Cardiac muscle cell (in vitro differentiated cells and primary cell): Measurements from ENCODE around the gene SAMSN1. TPM values are rescaled to one million over a fixed set of nuclear protein-coding genes. Genes with fewer than 3 reads are reported as not detected.

Experiments
- DNase-seq, 2 donors: peaks; one replicate each; pipeline versions ENCODE4 v3.0.0 to v3.0.0-alpha.2; 2010 to 2017; ENCODE audit warnings: low read depth in 1 of 2, low spot score in 1 of 2
- H3K27ac ChIP-seq: fragments of 200-600 bp; sonication (generic); 2 replicates; pipeline ENCODE4 v1.5.1; 2016
- H3K27me3 ChIP-seq: fragments of 200-600 bp; sonication (generic); 2 replicates; pipeline ENCODE4 v1.6.0; 2016; ENCODE audit warnings: control low read depth
- H3K36me3 ChIP-seq: fragments of 200-600 bp; sonication (generic); 2 replicates; pipeline ENCODE4 v1.5.1; 2016; ENCODE audit warnings: control low read depth
- H3K4me1 ChIP-seq: fragments of 200-600 bp; sonication (generic); 2 replicates; pipeline ENCODE4 v1.8.1; 2017; ENCODE audit warnings: low read depth, mild to moderate bottlenecking, mixed run types
- H3K4me3 ChIP-seq: fragments of 200-600 bp; sonication (generic); 2 replicates; pipeline ENCODE4 v1.5.1; 2016; ENCODE audit warnings: mild to moderate bottlenecking
- H3K9me3 ChIP-seq: fragments of 200-600 bp; sonication (generic); 2 replicates; pipeline ENCODE4 v1.5.1; 2017; ENCODE audit warnings: low read depth, mild to moderate bottlenecking, control low read depth
- CTCF ChIP-seq: IDR thresholded peaks from 2 replicates; pipeline ENCODE4 v1.5.1; 2012; ENCODE audit warnings: low read depth, mild to moderate bottlenecking, low read length
- polyA plus RNA-seq: library from polyadenylated mRNA; unstranded; fragments of >200 nt; fragmentation: Nextera tagmentation; extraction: Ambion mirVana; gene quantifications from 2 replicates; pipeline ENCODE4 v1.2.1, GENCODE V29; 2016
- total RNA-seq: library from RNA; depleted of rRNA; stranded (reverse); fragments of >200 nt; gene quantifications from 2 replicates; pipeline ENCODE4 v1.2.3, GENCODE V29; 2016

The SAMSN1 gene
- total and polyA plus RNA-seq, 2 experiments from 2014 or later: 0.42 to 1.0 TPM

- Histone ChIP-seq H3K9me3 (no peaks in the 10 kb centered on the region), H3K4me1 (peaks cover 28% of the 10 kb centered on the region), H3K27ac (peak overlapping the region; percentile 29), H3K27me3 (no peaks in the 10 kb centered on the region), H3K4me3 (no peak overlapping the region), H3K36me3 (no peaks in the 10 kb centered on the region)
- DNase-seq: peak in 1 of 2 donors; percentile 42
- TF ChIP-seq CTCF: no peak
These were observed 19.0 kb downstream of the SAMSN1 start for GRCh38 chr21:14526836-14527695.

DNA sequence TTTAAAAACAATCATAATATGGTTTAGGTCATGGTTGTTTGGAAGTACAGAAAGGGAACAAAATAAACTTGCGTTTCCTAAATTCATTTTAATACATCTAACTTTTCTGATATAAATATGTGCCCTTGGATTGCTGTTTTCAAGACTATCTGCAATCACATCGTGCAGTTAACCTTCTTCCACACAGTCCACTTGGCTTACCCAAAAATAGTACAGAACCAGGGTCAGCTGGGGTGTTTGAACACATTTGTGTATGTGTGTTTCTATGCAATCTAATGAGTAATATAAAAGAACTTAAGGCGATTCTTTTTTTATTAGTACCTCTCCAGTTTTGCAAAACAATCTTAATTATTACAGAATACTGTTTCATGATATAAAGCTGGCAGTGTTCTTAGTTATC is 19.9 kb downstream of the SAMSN1 start:
- peak overlapping the region; percentile 29 for H3K27ac ChIP-seq
- H3K9me3 ChIP-seq: no peaks in the 10 kb centered on the region
- peak in 1 of 2 donors; percentile 27 for DNase-seq
- TF ChIP-seq CTCF: no peak
- H3K36me3 ChIP-seq: no peaks in the 10 kb centered on the region
- H3K4me3 ChIP-seq: no peak overlapping the region
- no peaks in the 10 kb centered on the region for H3K27me3 ChIP-seq
- peaks cover 24% of the 10 kb centered on the region for H3K4me1 ChIP-seq

- Histone ChIP-seq H3K9me3 (no peaks in the 10 kb centered on the region), H3K4me1 (peaks cover 22% of the 10 kb centered on the region)
These were observed 22.9 kb downstream of the SAMSN1 start for GRCh38 chr21:14523234-14523633.

GRCh38 chr21:14522736-14523135 is 23.4 kb downstream of the SAMSN1 start:
- Histone ChIP-seq H3K9me3 (no peaks in the 10 kb centered on the region), H3K4me3 (no peak overlapping the region), H3K36me3 (no peaks in the 10 kb centered on the region), H3K4me1 (peaks cover 17% of the 10 kb centered on the region), H3K27me3 (no peaks in the 10 kb centered on the region), H3K27ac (no peak overlapping the region)
- no peak for DNase-seq
- no peak for TF ChIP-seq CTCF

More at GRCh38 chr21:14523234-14523633, 22.9 kb downstream of the SAMSN1 start:
- H3K36me3 ChIP-seq: no peaks in the 10 kb centered on the region
- DNase-seq: peak in 1 of 2 donors; percentile 10
- no peak for TF ChIP-seq CTCF
- H3K27me3 ChIP-seq: no peaks in the 10 kb centered on the region
- no peak overlapping the region for H3K27ac ChIP-seq
- no peak overlapping the region for H3K4me3 ChIP-seq

- H3K27me3 ChIP-seq: no peaks in the 10 kb centered on the region
- no peak overlapping the region for H3K4me3 ChIP-seq
- no peak for TF ChIP-seq CTCF
- no peaks in the 10 kb centered on the region for H3K36me3 ChIP-seq
- no peaks in the 10 kb centered on the region for H3K4me1 ChIP-seq
- H3K27ac ChIP-seq: no peak overlapping the region
- no peaks in the 10 kb centered on the region for H3K9me3 ChIP-seq
- peak in 1 of 2 donors; percentile 5 for DNase-seq
These were observed 25.6 kb downstream of the SAMSN1 start for GRCh38 chr21:14520535-14520934.
